HG03565 (cell line): ENCODE data around the gene SET.
"Not testable (repeated sequence)": the region's sequence is repeated elsewhere in the genome, so short reads cannot be mapped to it uniquely, and the experiment has no call there.

ENCODE experiments used
- ATAC-seq: cut with Tn5 transposase; IDR thresholded peaks from one replicate; pipeline ENCODE4 v1.9.1; 2021; ENCODE audit warnings: mild to moderate bottlenecking, moderate library complexity; ENCODE audit not compliant: unreplicated experiment

The SET gene

DNA sequence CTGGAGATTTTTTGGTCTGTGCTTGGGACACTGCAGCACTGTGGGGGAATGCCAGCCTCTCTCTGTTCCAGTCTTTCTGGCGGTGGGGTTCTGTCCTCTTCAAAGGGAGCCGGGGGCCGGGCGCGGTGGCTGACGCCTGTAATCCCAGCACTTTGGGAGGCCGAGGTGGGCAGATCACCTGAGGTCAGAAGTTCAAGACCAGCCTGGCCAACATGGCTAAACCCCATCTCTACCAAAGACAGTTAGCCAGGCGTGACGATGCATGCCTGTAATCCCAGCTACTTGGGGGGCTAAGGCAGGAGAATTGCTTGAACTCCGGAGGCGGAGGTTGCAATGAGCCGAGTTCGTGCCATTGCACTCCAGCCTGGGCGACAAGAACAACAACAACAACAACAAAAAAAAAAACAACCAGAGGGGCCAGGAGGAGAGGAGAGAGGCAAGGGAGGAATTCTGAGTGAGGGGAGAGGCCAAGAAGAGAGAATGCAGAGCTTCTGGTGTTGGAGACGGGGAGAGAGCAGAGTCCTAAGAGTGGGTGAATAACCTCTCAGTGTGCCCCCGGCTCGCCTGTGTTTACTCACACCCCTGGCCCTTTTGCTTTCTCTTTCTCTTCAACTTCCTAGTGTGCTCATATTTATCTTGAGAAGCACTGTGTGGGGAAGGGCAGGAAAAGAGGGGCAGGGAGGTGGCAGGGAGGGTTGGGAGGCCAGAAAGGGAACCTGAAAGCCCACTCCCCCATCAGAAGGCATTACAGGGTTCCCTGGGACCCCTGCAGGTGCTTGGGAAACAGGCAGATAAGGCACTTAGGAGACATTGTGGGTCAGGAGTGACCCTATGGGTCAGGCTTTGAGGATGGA, 3.2 kb upstream of the SET start:
- ATAC-seq, result no peak

GRCh38 chr9:128687453-128687852, 1.6 kb upstream of the SET start:
- no peak for ATAC-seq

DNA sequence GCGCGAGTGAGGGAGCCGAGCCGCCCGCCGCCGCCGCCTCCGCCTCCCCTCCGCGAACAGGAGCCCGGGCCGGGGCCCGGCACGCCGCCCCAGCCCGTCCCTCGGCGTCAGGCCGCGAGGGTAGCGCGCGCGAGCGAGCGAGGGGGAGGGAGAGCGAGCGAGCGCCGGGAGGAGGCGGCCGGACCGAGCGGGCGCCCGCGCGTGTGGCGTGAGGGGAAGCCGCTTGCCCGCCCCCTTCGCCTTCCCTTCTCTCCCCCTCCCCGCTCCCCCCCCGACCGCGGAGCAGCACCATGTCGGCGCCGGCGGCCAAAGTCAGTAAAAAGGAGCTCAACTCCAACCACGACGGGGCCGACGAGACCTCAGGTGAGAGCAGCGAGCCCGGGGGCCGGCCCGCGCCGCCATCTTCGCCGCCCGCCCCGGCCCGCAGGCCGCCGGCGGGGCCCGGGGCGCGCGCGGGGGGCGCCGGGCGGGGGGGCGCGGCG, 312 bp downstream of the SET start:
- no peak for ATAC-seq

GRCh38 chr9:128689820-128690683, 1.0 kb downstream of the SET start:
- no peak for ATAC-seq

DNA sequence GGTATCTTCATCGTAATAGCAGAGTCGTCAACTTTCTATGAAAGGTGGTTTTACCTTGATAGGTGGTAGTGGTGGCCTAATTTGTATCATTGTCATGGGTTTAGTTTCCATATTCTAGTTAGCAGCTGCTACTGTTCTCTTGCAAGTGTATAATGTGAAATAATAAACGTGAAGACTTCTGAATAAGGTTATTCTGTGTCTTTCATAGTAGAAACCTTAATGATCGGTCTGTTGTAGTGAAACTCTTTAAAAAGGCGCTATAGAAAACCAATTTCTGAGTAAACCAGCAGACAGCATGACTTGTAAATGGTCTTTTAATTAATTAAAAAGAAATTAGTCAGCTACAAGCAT, 1.6 kb downstream of the SET start:
- ATAC-seq, result no peak

DNA sequence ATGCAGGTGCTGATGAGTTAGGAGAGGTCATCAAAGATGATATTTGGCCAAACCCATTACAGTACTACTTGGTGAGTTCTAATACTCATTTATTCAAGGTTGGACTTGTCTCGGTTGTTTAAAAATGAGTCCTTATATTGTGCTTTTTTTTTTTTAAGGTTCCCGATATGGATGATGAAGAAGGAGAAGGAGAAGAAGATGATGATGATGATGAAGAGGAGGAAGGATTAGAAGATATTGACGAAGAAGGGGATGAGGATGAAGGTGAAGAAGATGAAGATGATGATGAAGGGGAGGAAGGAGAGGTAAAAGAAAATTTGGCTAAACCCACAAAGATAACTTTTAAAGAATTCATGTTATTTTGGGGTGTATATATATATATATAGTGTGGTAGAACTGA, 4.7 kb downstream of the SET start:
- ATAC-seq, result not testable (repeated sequence)

- ATAC-seq, result no peak
Measured at GRCh38 chr9:128694344-128694743, 5.3 kb downstream of the SET start.

- no peak for ATAC-seq
Measured at GRCh38 chr9:128696923-128697707, 8.1 kb downstream of the SET start.

GRCh38 chr9:128699096-128699795, 10.2 kb downstream of the SET start:
- not testable (repeated sequence) for ATAC-seq

GRCh38 chr9:128701227-128701854, 12.3 kb downstream of the SET start:
- ATAC-seq, result no peak

- no peak for ATAC-seq
Measured at GRCh38 chr9:128702445-128702948, 13.5 kb downstream of the SET start, which contains the start of gene PKN3. Gene PKN3, plus strand, starts transcription at chr9:128702503. Its CDS starts 413 bp downstream, at chr9:128702916.

DNA sequence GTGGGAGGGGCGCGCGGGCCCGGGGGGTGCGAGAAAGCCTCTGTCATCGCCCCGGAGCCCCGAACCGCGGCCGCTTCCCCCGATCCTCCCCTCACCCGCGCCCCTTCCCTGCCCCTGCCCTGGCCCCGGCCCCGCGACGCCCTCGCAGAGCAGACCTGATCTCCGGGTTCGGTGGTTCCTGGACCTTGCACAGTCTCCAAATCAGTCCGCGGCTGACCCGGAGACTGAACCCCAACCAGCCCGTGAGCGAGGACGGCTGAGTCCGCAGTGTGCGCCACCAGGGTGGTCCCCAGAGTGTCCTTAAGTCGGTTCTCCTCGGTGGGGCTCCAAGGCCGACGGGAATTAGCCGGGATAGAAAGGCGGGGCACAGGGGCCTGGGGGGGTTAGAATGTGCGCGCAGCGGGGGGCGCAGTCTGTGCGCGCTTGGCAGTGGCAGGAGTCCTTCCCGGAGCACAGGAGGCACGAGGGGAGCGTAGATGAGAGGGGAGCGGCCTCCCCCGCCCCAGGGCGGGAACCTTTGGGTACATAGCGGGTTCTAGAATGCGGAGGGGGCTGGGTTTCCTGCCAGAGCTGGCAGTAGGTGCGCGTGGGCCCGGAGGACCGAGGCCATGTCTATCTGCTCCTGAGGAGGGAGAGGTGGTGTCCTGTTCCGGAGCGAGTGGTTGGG, 14.1 kb downstream of the SET start:
- no peak for ATAC-seq

DNA sequence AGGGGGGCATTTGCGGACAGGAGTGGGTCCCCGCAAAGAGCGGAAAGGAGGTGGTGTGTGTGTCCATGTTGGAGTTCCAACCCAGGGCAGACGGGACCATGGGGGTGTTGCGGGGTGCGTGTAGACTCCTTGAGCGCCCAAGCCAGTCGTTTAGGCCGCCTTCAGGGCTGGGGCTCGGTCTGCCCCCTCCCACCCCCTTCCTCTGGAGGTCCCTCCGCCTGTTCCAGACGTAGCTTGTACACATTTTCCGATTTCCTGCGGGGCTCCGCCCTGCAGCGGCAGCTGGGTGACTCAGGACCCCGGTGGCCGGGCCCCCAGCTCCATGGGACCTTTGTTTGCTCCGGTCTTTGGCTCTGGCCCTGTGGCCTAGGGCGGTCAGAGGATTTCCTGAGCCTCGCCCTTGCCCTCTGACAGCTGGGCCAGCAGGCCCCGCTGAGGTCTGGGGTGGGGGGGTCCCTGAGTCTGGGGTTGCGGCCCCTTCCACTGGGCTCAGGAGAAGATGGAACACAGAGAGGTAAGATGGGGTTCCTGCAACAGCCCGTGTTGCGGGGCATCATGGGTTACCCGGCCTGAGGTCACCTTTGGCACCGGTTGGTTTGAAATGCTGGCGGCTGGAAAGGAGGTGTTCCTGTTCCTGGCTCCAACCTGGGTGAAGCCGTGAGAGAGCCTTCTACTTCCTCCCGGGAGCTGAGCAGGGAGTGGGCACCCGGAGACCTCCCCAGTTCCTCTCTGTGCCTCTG, 14.8 kb downstream of the SET start:
- no peak for ATAC-seq

- ATAC-seq, result no peak
Measured at GRCh38 chr9:128704356-128704670, 15.3 kb downstream of the SET start.

DNA sequence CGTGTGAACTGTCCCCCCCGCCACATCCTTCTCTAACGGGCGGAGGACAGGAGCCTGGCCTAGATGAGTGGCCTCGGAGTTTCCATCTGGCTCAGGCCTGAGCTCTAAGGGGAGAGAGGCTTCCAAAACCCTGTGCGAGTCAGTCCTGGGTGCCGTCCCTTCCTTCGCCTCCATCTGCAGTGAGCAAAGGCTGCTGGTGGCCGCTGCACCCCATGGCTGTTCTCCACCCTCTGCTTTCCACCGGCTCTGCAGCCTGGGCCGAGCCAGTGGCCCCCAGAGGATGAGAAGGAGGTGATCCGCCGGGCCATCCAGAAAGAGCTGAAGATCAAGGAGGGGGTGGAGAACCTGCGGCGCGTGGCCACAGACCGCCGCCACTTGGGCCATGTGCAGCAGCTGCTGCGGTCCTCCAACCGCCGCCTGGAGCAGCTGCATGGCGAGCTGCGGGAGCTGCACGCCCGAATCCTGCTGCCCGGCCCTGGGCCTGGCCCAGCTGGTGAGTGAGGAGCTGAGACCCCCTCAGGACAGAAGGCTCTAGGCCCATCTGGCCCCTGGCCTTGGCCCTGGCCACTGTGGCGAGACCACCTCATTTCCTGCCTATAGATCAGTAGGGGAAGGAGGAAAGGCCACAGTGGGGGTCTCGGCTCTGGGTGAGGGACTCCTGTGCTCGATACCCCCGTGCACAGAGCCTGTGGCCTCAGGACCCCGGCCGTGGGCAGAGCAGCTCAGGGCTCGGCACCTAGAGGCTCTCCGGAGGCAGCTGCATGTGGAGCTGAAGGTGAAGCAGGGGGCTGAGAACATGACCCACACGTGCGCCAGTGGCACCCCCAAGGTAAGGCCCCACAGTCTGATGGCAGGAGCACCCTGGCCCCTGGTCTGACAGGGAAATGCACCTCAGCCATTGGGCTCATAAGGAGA, 16.3 kb downstream of the SET start:
- ATAC-seq, result no peak

DNA sequence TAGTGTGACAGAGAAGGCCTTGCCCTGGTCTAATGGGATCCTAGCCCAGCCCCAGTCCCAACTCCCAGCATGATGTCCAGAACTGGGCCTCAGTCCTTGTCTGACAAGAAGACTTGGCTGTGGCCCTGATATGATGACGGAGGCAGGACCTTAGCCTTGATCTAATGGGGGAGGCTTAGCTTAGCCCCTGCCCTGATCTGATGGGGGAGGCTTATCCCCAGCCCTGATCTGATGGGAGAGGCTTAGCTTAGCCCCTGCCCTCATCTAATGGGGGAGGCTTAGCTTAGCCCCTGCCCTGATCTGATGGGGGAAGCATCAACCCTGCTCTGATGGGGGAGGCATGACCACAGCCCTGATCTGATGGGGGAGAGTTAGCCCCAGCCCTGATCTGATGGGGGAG, 17.0 kb downstream of the SET start:
- ATAC-seq, result no peak

GRCh38 chr9:128706671-128707381, 17.8 kb downstream of the SET start:
- no peak for ATAC-seq
